Measurements from ENCODE around the gene EXOC4.

Gene EXOC4

GRCh38 chr7:133371616-133372015 is 118.7 kb downstream of the EXOC4 start:
- no peak for DNase-seq

- no peak for DNase-seq
These were observed 119.5 kb downstream of the EXOC4 start for GRCh38 chr7:133372337-133372736.

DNA sequence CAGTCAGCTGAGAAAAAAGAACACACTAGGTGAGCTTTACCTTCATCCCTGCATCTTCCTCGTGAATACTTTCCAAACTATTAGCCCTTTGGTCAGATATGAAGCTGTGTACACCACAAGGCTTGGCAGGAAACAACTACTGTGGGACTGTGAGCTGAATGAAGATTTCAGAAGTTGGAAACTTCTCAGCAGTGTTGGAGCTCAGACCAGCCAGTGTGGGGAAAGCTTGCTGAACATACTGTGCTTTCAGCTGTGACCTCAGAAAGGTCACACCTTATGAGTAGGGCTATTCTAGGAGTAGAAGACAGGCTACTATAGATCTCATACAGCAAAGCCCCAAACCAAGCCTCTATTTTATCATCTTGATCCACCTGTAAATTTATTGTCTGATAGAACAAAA is 123.6 kb downstream of the EXOC4 start:
- no peak for DNase-seq

DNA sequence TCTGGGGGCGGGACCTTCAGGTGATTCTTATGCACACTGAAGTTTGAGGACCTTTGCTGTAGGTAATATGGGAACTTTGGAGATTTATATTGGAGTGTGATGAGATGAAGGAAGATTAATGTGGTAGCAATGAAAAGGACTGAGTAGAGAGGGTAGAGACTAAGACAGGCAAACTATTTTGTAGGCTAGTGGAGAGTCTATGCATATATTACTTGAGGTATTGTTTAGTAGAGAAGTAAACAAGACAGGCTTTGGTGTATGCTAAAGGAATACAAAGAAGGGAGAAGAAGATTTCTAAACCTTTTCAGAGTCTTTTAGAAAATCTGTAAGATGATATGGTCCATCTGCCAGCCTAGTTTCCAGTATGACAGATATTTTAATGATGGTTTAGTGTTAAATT is 129.1 kb downstream of the EXOC4 start:
- DNase-seq: no peak

DNA sequence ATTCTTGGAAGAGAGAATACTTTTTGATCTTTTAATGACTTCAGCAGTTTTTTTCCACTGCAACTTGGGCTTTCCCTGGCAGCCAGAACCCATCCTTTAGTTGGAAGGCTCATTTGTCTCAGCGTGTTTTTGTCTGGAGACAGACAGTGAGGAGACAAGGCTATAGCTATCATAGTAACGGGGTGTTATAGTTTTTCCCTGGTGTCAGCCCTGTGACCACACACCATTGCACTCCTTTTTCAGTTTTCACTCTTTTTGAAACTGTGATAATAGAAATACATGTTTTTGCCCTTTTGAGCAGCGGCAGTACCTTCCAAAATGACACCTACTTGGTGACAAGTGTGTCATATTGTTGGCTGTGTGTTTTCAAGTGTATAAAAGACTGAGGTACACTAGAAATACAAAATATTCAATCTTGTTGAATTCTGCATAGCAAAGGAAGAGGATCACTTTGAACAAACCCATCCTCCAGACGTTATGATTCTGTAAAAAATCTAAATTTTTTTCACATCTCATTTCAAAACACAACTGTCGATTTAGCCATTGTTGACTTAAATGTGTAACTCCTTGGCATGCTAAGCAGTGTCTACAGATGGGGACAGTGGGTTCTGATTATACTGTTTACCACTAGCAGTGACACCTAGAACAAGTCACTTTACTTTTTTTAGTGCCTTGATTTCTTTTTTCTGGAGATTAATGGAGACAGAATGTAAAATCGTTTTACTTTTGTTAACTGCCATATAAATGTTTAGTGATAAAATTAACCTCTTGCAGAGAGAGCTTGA is 130.1 kb downstream of the EXOC4 start:
- DNase-seq: no peak

DNA sequence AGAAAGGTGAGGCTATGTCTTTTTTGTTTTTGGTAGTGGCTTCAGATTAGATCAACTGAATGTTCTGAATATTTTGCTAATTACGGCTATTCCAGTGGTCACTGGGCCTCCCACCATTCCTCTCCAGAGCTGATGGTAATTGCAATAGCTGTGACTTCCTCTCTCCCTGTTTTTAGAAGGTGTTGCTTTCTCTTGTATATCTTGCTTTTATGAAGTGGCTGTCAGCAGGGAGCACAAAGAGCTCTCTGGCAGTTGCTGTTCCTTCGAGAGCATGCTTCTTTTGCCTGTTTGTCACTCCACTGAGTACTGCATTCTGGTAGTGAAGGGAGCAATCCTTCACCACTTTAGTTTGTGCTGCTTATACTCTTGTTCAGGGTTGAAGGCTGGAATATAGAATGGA is 133.3 kb downstream of the EXOC4 start:
- DNase-seq: no peak

DNA sequence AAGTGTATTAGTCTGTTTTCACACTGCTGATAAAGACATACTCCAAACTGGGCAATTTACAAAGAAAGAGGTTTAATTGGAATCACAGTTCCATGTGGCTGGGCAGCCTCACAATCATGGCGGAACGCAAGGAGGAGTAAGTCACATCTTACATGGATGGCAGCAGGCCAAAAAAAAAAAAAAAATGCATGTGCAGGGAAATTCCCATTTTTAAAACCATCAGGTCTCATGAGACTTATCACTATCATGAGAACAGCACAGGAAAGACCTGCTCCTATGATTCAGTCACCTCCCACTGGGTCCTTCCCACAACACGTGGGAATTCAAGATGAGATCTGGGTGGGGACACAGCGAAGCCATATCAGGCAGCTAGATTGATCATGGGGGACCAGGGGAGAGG is 136.8 kb downstream of the EXOC4 start:
- no peak for DNase-seq

GRCh38 chr7:133391206-133391605 is 138.3 kb downstream of the EXOC4 start:
- DNase-seq: no peak

- DNase-seq: no peak
These were observed 141.5 kb downstream of the EXOC4 start for GRCh38 chr7:133394369-133394768.

GRCh38 chr7:133395551-133395950 is 142.7 kb downstream of the EXOC4 start:
- DNase-seq: no peak

GRCh38 chr7:133398506-133398905 is 145.6 kb downstream of the EXOC4 start:
- DNase-seq: no peak

DNA sequence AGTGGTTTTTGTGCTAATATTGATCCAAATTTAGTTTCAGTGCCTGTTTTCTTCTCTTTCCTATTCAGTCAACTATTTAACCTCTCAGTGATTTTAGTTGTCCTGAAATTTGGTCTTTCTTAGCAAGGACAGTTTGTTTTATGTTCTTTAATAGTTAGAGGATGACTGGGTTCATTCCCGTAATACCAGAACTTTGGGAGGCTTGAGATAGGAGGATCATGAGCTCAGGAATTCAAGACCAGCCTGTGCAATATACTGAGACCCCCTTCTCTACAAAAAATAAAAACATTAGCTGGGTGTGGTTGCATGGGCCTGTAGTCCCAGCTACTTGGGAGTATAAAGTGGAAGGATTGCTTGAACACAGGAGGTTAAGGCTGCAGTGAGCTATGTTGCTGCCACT is 148.3 kb downstream of the EXOC4 start:
- DNase-seq: no peak

DNA sequence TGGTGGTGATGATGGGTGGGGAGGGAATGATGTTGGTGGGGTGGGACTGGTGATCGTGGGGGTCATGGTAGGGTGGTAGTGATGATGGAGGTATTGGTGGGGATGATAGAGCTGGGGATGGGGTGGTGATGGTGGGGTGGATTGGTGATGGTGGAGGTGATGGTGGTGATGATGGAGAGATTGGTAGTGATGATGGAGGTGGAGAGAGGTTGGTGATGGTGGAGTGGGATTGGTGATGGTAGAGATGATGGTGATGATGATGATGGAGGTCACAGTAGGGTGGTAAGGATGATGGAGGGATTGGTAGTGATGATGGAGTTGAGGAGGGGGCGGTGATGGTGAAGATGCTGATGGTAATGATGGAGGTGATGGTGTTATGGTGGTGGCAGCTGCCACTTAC is 155.3 kb downstream of the EXOC4 start:
- DNase-seq: no peak

- no peak for DNase-seq
These were observed 156.5 kb downstream of the EXOC4 start for GRCh38 chr7:133409421-133409820.

DNA sequence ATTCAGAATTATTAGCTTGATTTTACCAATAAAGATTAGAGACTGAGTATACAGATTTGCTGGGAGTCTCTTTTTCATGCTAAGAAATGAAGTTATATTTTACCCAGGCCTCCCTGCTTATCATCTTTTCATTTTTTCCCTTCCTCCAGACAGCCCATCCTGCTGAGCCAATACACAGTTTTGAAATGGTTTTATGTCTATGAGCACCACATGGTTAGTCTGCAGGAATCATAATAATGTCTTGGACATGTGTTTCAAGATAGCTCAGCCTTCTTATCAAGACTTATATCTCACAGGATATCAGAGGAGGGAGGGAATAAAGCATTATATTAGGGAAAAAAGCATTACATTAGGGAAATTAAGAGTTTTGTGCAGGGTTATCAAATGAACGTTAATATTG is 157.1 kb downstream of the EXOC4 start:
- DNase-seq: no peak

- no peak for DNase-seq
These were observed 158.5 kb downstream of the EXOC4 start for GRCh38 chr7:133411395-133411794.

- DNase-seq: no peak
These were observed 160.1 kb downstream of the EXOC4 start for GRCh38 chr7:133412942-133413341.

DNA sequence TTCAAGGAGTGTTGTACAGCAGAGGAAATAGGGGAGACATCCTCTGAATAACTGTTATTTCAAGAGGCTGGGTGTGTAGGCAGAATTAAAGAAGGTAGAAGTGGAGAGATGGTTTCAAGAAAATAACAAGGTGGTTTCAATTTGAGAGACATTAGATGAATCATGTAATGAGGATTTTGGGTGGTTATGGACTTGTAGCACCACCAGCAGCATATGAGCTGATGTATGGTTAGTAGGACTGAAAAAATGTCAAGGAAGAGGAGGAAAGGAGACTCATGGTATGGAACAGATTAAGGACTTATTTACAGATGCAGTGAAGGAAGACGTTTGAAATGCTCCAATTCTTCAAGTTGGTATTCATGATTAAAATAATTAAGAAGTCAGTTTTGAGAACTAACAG is 166.2 kb downstream of the EXOC4 start:
- no peak for DNase-seq

DNA sequence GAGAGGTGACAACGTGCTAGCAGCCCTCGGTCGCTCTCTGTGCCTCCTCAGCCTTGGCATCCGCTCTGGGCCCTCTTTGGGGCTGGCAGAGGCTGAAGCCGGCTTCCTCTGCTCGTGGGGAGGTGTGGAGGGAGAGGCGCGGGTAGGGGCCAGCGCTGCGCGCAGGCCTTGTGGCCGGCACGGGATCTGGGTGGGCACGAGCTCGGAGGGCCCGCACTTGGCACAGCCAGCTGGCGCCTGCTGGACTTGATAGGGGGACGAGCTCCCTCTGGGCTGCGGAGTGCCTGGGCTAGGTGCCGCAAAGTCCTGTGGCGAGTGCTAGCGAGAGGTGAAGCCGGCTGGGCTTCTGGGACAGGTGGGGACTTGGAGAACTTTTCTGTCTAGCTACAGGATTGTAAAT is 170.7 kb downstream of the EXOC4 start:
- DNase-seq: no peak

DNA sequence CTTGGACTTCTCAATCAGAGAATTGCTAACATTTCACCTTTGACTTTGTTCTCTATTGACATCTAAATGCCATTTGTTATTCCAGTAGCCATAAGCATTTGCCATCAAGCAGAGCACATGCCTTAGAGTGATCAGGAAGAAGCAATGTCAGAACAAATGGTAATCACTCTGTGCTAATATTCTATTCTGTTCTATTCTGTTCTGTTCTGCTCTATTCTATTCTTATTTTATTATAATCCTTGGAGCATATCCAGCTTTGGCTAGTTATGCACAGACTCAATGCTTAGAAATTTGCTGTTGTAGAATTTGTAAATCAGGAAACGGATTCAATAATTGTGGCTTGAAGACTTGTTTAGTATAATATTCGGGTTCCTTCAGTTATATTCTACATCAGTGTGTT is 175.4 kb downstream of the EXOC4 start:
- DNase-seq: no peak

GRCh38 chr7:133428876-133429275 is 176.0 kb downstream of the EXOC4 start:
- DNase-seq: no peak

DNA sequence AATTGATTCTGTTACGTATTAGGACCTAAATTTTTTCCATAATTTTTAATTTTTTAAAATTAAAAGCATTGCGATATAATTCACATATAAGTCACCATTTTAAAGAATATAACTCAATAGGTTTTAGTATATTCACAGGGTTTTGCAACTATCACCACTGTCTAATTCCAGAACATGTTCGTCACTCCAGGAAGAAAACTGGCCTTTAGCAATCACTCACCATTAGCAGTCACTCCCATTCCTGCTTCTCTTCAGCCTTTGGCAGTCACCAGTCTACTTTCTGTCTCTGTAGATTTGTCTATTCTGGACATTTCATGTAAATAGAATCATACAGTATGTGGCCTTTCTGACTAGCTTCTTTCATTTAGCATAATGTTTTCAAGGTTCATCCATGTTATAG is 176.5 kb downstream of the EXOC4 start:
- DNase-seq: no peak

DNA sequence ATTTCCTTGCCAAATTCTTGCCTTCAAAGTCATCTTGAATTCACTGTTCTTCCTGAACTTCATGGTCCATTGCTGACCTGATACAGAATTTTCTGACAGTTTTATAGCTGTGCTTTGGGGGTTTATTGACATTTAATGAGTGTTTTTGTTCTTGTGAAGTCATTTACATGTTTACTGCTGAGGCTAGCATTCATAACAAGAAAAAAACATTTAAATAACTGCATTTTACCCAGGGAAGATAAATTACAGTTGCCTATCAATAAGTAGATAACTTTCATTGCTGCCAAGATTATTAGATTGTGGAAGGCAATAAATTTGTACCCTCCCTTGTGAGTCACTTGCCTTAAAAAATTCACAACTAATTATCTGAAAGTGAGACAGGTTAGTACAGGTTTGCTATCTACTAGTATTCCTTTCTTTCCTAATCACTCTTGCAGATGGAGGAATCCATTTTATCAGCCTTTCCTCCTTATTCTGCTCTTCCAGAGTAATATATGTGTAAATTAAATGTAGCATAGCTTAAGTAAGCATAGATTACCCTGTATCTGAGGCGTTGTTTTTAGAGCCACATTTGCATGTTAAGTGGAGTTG is 178.4 kb downstream of the EXOC4 start:
- DNase-seq: no peak

GRCh38 chr7:133433165-133433812 is 180.4 kb downstream of the EXOC4 start:
- no peak for DNase-seq
